K562 (cell line): Measurements from ENCODE around the gene IFT122. TPM values are rescaled to one million over a fixed set of nuclear protein-coding genes. Genes with fewer than 3 reads are reported as not detected.

Experiments used
- ATAC-seq: fragments of 200-7000 bp; cut with Tn5 transposase; 3 replicates; pipeline ENCODE4 v1.9.1; 2020; ENCODE audit warnings: moderate library complexity
- BruUV-seq: library from RNA; stranded (reverse); fragments of 400-500 nt; replicated peaks from 2 replicates; lab custom pipeline; 2021; lab: Mats Ljungman, UMichigan
- CTCF ChIA-PET: fragments of 300-600 bp; formaldehyde crosslinking; extraction: SDS; loops from one replicate; lab custom pipeline; 2021; ENCODE audit warnings: low intra/inter-chr PET ratio; lab: Yijun Ruan, JAX
- POLR2A ChIA-PET: fragments of 300-600, 350-650 bp; sonication (Branson Sonifier 250); formaldehyde crosslinking; extraction: SDS; loops from one replicate; lab custom pipeline; 2021; ENCODE audit warnings: antibody characterized with exemption, inconsistent platforms; lab: Yijun Ruan, JAX
- DNase-seq, 4 experiments: peaks; one replicate each; pipeline versions ENCODE4 v3.0.0 to v3.0.0-alpha.2; 2011 to 2018; ENCODE audit warnings: low spot score in 3 of 4, mixed read lengths in 3 of 4; ENCODE audit errors: extremely low read depth in 1 of 4
- FAIRE-seq: peaks from 2 replicates; lab custom pipeline; 2011; peaks lifted over from hg19 to GRCh38; lab: Jason Lieb, UNC
- H2AFZ ChIP-seq: 2 replicates; pipeline ENCODE4 v1.6.0; 2011; ENCODE audit warnings: low read depth, low read length, control low read depth, inconsistent platforms
- H3K27ac ChIP-seq: fragments of 200-600 bp; 3 replicates; pipeline ENCODE4 v1.8.0; 2011; ENCODE audit warnings: low read depth, mild to moderate bottlenecking, control low read depth, inconsistent platforms, low read length, moderate library complexity, mixed read lengths; ENCODE audit errors: extremely low read depth
- H3K27me3 ChIP-seq, 2 experiments: fragments of 300-600 bp in 1 of 2; 2 replicates in 1 of 2; 3 replicates in 1 of 2; pipeline versions ENCODE4 v1.6.0 to v1.8.0; 2011; ENCODE audit warnings: inconsistent platforms in 2 of 2, low read length in 2 of 2, mild to moderate bottlenecking in 1 of 2, mixed read lengths in 1 of 2, moderate library complexity in 1 of 2; ENCODE audit not compliant: control insufficient read depth in 2 of 2, insufficient read depth in 2 of 2
- H3K36me3 ChIP-seq: fragments of 300-600 bp; 3 replicates; pipeline ENCODE4 v1.8.0; 2011; ENCODE audit warnings: mild to moderate bottlenecking, low read length, inconsistent platforms; ENCODE audit not compliant: control insufficient read depth, insufficient read depth
- H3K4me1 ChIP-seq, 2 experiments: fragments of 200-600 bp in 1 of 2; replicated peaks in 1 of 2; 2 replicates in 1 of 2; 3 replicates in 1 of 2; pipeline versions ENCODE4 v1.5.1 to v1.8.0; 2011; ENCODE audit warnings: inconsistent platforms in 2 of 2, low read length in 2 of 2, mild to moderate bottlenecking in 1 of 2, mixed read lengths in 1 of 2, moderate library complexity in 1 of 2; ENCODE audit not compliant: control insufficient read depth in 2 of 2, insufficient read depth in 2 of 2
- H3K4me2 ChIP-seq: 2 replicates; pipeline ENCODE4 v1.6.1; 2011; ENCODE audit warnings: low read length, control low read depth, inconsistent platforms, mixed read lengths; ENCODE audit not compliant: insufficient read depth
- H3K4me3 ChIP-seq: fragments of 200-600 bp; sonication (generic), shearing (Covaris generic); 2 replicates; pipeline ENCODE4 v1.5.1; 2016; ENCODE audit warnings: control low read depth, inconsistent platforms
- H3K79me2 ChIP-seq: fragments of 200-600 bp; 3 replicates; pipeline ENCODE4 v1.8.0; 2011; ENCODE audit warnings: low read length, inconsistent platforms; ENCODE audit not compliant: control insufficient read depth, insufficient read depth
- H3K9ac ChIP-seq, 2 experiments: 2 replicates each; pipeline versions ENCODE4 v1.6.0 to v1.6.1; 2011; ENCODE audit warnings: low read depth in 2 of 2, low read length in 2 of 2, control low read depth in 1 of 2, inconsistent platforms in 1 of 2, mild to moderate bottlenecking in 1 of 2, mixed read lengths in 1 of 2; ENCODE audit not compliant: insufficient read depth in 1 of 2
- H3K9me1 ChIP-seq: one replicate; pipeline ENCODE4 v1.6.0; 2011; ENCODE audit warnings: inconsistent platforms, mild to moderate bottlenecking, low read length, moderate library complexity; ENCODE audit not compliant: control insufficient read depth, insufficient read depth
- H3K9me3 ChIP-seq: replicated peaks from 2 replicates; pipeline ENCODE4 v1.5.1; 2011; ENCODE audit warnings: low read depth, low read length, inconsistent platforms; ENCODE audit not compliant: control insufficient read depth, insufficient read depth
- H4K20me1 ChIP-seq: replicated peaks from 2 replicates; pipeline ENCODE4 v1.6.1; 2011; ENCODE audit warnings: low read length, inconsistent platforms, mixed read lengths; ENCODE audit not compliant: control insufficient read depth, insufficient read depth
- MCM7 ChIP-seq, 2 experiments: fragments of 450-650 bp; IDR thresholded peaks; 2 replicates each; pipeline ENCODE4 v1.6.1; 2016 to 2018
- TAL1 ChIP-seq: fragments of 450-650 bp; IDR thresholded peaks from 2 replicates; pipeline ENCODE4 v1.6.1; 2016; ENCODE audit warnings: mild to moderate bottlenecking
- TEAD1 ChIP-seq, 2 experiments: fragments of 450-650 bp in 1 of 2; sonication (generic) in 1 of 2; formaldehyde crosslinking; IDR thresholded peaks; 2 replicates each; pipeline versions ENCODE4 v1.4.0 to v1.8.0; 2020 to 2022; ENCODE audit warnings: mild to moderate bottlenecking in 2 of 2, missing genetic modification reagents in 1 of 2
- ZNF3 ChIP-seq: fragments of 250-450 bp; sonication (Bioruptor Pico); IDR thresholded peaks from 2 replicates; pipeline ENCODE4 v1.5.0; 2021; ENCODE audit warnings: mild to moderate bottlenecking, moderate library complexity
- WGBS: fragments of 100-300 bp; shearing (Covaris generic); methylation state at CpG from one replicate; pipeline ENCODE4 v1.1.6; 2016; ENCODE audit warnings: low coverage, mixed read lengths; ENCODE audit not compliant: insufficient coverage; ENCODE audit errors: missing lambda C conversion rate; 5-methylcytosine and 5-hydroxymethylcytosine counted together
- in situ Hi-C: fragments of 300-500 bp; cut with MboI; formaldehyde crosslinking; loops from 4 replicates; pipeline ENCODE4 v1.15.0; 2018; ENCODE audit warnings: inconsistent platforms, mixed read lengths
- intact Hi-C: fragments of 100-400 bp; cut with micrococcal nuclease; formaldehyde crosslinking; loops from 2 replicates; pipeline ENCODE4 v1.14.2; 2022
- polyA plus RNA-seq, 8 experiments: library from polyadenylated mRNA; depleted of rRNA in 4 of 8; stranded (reverse) in 5 of 8; unstranded in 3 of 8; fragments of >200 nt; fragmentation: Nextera tagmentation in 2 of 8; fragmentation: Illumina TruSeq in 1 of 8; extraction: Ambion mirVana in 2 of 8; extraction: Trizol in 1 of 8; gene quantifications; 2 replicates each; pipeline versions ENCODE4 v1.2.1 to v1.2.3, GENCODE V29; 2011 to 2014; ENCODE audit warnings: inconsistent platforms in 1 of 8, missing spikeins in 1 of 8
- total RNA-seq, 7 experiments: library from RNA; depleted of rRNA in 6 of 7; stranded (reverse); fragments of >200 nt in 6 of 7; fragmentation: Illumina TruSeq in 2 of 7; extraction: Trizol in 2 of 7; gene quantifications; 2 replicates each; pipeline versions ENCODE4 v1.2.1 to v1.2.3, GENCODE V29; 2011 to 2021; ENCODE audit warnings: low replicate concordance in 1 of 7
- TF ChIP-seq, protein P1 (sequence below): sonication (generic); formaldehyde crosslinking; IDR thresholded peaks from 2 replicates; pipeline ENCODE4 v1.8.0; 2023; ENCODE audit warnings: mild to moderate bottlenecking, missing genetic modification reagents

IFT122 gene
- total and polyA plus RNA-seq, 9 of the 15 experiments (the other 6 are each of a cell fraction or from before 2014, with no cell fraction given): 2.4 to 11.5 (median 7.7) TPM

DNA sequence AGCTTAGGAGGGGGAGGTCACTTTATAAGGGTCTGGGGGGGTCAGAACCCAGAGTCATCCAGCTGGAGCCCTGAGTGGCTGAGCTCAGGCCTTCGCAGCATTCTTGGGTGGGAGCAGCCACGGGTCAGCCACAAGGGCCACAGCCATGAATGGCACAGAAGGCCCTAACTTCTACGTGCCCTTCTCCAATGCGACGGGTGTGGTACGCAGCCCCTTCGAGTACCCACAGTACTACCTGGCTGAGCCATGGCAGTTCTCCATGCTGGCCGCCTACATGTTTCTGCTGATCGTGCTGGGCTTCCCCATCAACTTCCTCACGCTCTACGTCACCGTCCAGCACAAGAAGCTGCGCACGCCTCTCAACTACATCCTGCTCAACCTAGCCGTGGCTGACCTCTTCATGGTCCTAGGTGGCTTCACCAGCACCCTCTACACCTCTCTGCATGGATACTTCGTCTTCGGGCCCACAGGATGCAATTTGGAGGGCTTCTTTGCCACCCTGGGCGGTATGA is 88.6 kb downstream of the IFT122 start, which contains the start of gene RHO:
Gene RHO (plus strand): TSS at position 51 of the 512 bp plus-strand sequence. CDS start 95 bp downstream, at position 146.
- Histone ChIP-seq H3K27ac (no peak within 1 kb of the TSS), H4K20me1 (no peaks in the 10 kb centered on the region), H3K27me3 (peaks cover 4 to 30% of the 10 kb centered on the region in 2 experiments; a peak in 2 of 5 replicates), H2AFZ (no peak within 1 kb of the TSS), H3K36me3 (no peaks in the 10 kb centered on the region), H3K9me3 (no peaks in the 10 kb centered on the region), H3K4me2 (no peak within 1 kb of the TSS), H3K4me1 (peaks cover 0 to 4% of the 10 kb centered on the region in 2 experiments; a peak in 1 of 5 replicates), H3K9ac (peak within 1 kb of the TSS in 1 of 2 experiments; percentile 20; a peak in 2 of 4 replicates), H3K4me3 (no peak within 1 kb of the TSS), H3K9me1 (no peaks in the 10 kb centered on the region), H3K79me2 (no peaks in the 10 kb centered on the region)
- no peak for FAIRE-seq
- ChIA-PET POLR2A (interaction anchor here (0.6 kb wide), 1 partner anchor 9 kb away, joined by 3 read pairs; no protein-coding TSS in a partner anchor), CTCF (no interaction called here)
- DNase-seq: no peak
- in situ Hi-C loops (no loop called here), intact Hi-C loops (no loop called here)
- no peak for ATAC-seq
- BruUV-seq: no TSS peak
- 43% methylated on average over 14 of the region's 18 CpGs for WGBS
- TF ChIP-seq, protein P1, sequence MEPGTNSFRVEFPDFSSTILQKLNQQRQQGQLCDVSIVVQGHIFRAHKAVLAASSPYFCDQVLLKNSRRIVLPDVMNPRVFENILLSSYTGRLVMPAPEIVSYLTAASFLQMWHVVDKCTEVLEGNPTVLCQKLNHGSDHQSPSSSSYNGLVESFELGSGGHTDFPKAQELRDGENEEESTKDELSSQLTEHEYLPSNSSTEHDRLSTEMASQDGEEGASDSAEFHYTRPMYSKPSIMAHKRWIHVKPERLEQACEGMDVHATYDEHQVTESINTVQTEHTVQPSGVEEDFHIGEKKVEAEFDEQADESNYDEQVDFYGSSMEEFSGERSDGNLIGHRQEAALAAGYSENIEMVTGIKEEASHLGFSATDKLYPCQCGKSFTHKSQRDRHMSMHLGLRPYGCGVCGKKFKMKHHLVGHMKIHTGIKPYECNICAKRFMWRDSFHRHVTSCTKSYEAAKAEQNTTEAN: no peak
- TF ChIP-seq TAL1: no peak
- TF ChIP-seq MCM7 (IDR thresholded peaks at IDR 0.05): no peak
- no peak for TF ChIP-seq TEAD1 (CRISPR knock-in tag; IDR thresholded peaks at IDR 0.05)
- TF ChIP-seq ZNF3 (CRISPR knock-in tag): no peak
